K562 (cell line): ENCODE data around the gene SEC22A. TPM values are rescaled to one million over a fixed set of nuclear protein-coding genes. Genes with fewer than 3 reads are reported as not detected.

Experiments
- ASH1L ChIP-seq: fragments of 450-650 bp; IDR thresholded peaks from 2 replicates; pipeline ENCODE4 v1.6.1; 2018; ENCODE audit warnings: borderline replicate concordance, mild to moderate bottlenecking, low read depth; ENCODE audit not compliant: partially characterized antibody
- BRD9 ChIP-seq: fragments of 450-650 bp; IDR thresholded peaks from 2 replicates; pipeline ENCODE4 v1.6.1; 2018; ENCODE audit warnings: low read depth; ENCODE audit not compliant: partially characterized antibody
- CTBP1 ChIP-seq: fragments of 450-650 bp; IDR thresholded peaks from 2 replicates; pipeline ENCODE4 v1.6.1; 2016; ENCODE audit warnings: borderline replicate concordance
- DPF2 ChIP-seq: fragments of 450-650 bp; IDR thresholded peaks from 2 replicates; pipeline ENCODE4 v1.6.1; 2016
- FOXK2 ChIP-seq, 2 experiments: fragments of 450-650 bp; IDR thresholded peaks in 1 of 2; conservative IDR thresholded peaks in 1 of 2; 2 replicates each; pipeline ENCODE4 v1.6.1; 2016; ENCODE audit warnings: low read depth in 2 of 2, mild to moderate bottlenecking in 1 of 2
- HMGN3 ChIP-seq: IDR thresholded peaks from 2 replicates; pipeline ENCODE4 v1.6.1; 2011; ENCODE audit warnings: borderline replicate concordance, low read depth, mild to moderate bottlenecking, mixed read lengths, low read length; ENCODE audit not compliant: insufficient read length; ENCODE audit errors: extremely low read depth
- HNRNPLL ChIP-seq: fragments of 200-400 bp; formaldehyde crosslinking; IDR thresholded peaks from 2 replicates; pipeline ENCODE4 v1.6.1; 2017; ENCODE audit warnings: low read length, low read depth, mild to moderate bottlenecking; ENCODE audit not compliant: poor library complexity, severe bottlenecking
- KDM5B ChIP-seq: fragments of 200-600 bp; sonication (generic); IDR thresholded peaks from 2 replicates; pipeline ENCODE4 v1.6.1; 2012; ENCODE audit warnings: low read depth, mild to moderate bottlenecking, moderate library complexity, low read length, control low read depth, inconsistent platforms; ENCODE audit not compliant: insufficient replicate concordance
- LCOR ChIP-seq: sonication (generic); formaldehyde crosslinking; IDR thresholded peaks from 2 replicates; pipeline ENCODE4 v1.8.0; 2022; ENCODE audit warnings: mild to moderate bottlenecking, missing genetic modification reagents
- RBFOX2 ChIP-seq: fragments of 200-400 bp; formaldehyde crosslinking; IDR thresholded peaks from 2 replicates; pipeline ENCODE4 v1.6.1; 2017; ENCODE audit warnings: low read depth, mild to moderate bottlenecking, low read length, moderate library complexity
- SP1 ChIP-seq: sonication (generic); formaldehyde crosslinking; IDR thresholded peaks from 2 replicates; pipeline ENCODE4 v1.8.1; 2022; ENCODE audit warnings: mild to moderate bottlenecking, missing genetic modification reagents
- TAF1 ChIP-seq: IDR thresholded peaks from 2 replicates; pipeline ENCODE4 v1.6.1; 2011; ENCODE audit warnings: mild to moderate bottlenecking, low read length, moderate library complexity; ENCODE audit not compliant: insufficient read depth, control insufficient read depth, severe bottlenecking; ENCODE audit errors: extremely low read depth
- TFAP4 ChIP-seq: sonication (generic); formaldehyde crosslinking; IDR thresholded peaks from 2 replicates; pipeline ENCODE4 v1.8.0; 2022; ENCODE audit warnings: missing genetic modification reagents, mild to moderate bottlenecking, moderate library complexity, borderline replicate concordance
- ZBTB49 ChIP-seq: sonication (generic); formaldehyde crosslinking; IDR thresholded peaks from 2 replicates; pipeline ENCODE4 v1.8.0; 2022; ENCODE audit warnings: missing genetic modification reagents, mild to moderate bottlenecking, borderline replicate concordance
- ZFP1 ChIP-seq: fragments of 450-650 bp; formaldehyde crosslinking; IDR thresholded peaks from 2 replicates; pipeline ENCODE4 v1.4.0; 2020; ENCODE audit warnings: mild to moderate bottlenecking, mixed read lengths
- ZNF707 ChIP-seq: fragments of 250-450 bp; sonication (Bioruptor Pico); conservative IDR thresholded peaks from 2 replicates; pipeline ENCODE4 v1.8.0; 2022; ENCODE audit warnings: inconsistent platforms, mild to moderate bottlenecking, moderate library complexity
- polyA plus RNA-seq, 8 experiments: library from polyadenylated mRNA; depleted of rRNA in 4 of 8; stranded (reverse) in 5 of 8; unstranded in 3 of 8; fragments of >200 nt; fragmentation: Nextera tagmentation in 2 of 8; fragmentation: Illumina TruSeq in 1 of 8; extraction: Ambion mirVana in 2 of 8; extraction: Trizol in 1 of 8; gene quantifications; 2 replicates each; pipeline versions ENCODE4 v1.2.1 to v1.2.3, GENCODE V29; 2011 to 2014; ENCODE audit warnings: inconsistent platforms in 1 of 8, missing spikeins in 1 of 8
- total RNA-seq, 7 experiments: library from RNA; depleted of rRNA in 6 of 7; stranded (reverse); fragments of >200 nt in 6 of 7; fragmentation: Illumina TruSeq in 2 of 7; extraction: Trizol in 2 of 7; gene quantifications; 2 replicates each; pipeline versions ENCODE4 v1.2.1 to v1.2.3, GENCODE V29; 2011 to 2021; ENCODE audit warnings: low replicate concordance in 1 of 7
- TF ChIP-seq, protein P1 (sequence below): fragments of 250-450 bp; sonication (Bioruptor Pico); IDR thresholded peaks from 2 replicates; pipeline ENCODE4 v1.4.0; 2020

The SEC22A gene
- total and polyA plus RNA-seq, 9 of the 15 experiments (the other 6 are each of a cell fraction or from before 2014, with no cell fraction given), result 7.9 to 44.5 (median 20.5) TPM

DNA sequence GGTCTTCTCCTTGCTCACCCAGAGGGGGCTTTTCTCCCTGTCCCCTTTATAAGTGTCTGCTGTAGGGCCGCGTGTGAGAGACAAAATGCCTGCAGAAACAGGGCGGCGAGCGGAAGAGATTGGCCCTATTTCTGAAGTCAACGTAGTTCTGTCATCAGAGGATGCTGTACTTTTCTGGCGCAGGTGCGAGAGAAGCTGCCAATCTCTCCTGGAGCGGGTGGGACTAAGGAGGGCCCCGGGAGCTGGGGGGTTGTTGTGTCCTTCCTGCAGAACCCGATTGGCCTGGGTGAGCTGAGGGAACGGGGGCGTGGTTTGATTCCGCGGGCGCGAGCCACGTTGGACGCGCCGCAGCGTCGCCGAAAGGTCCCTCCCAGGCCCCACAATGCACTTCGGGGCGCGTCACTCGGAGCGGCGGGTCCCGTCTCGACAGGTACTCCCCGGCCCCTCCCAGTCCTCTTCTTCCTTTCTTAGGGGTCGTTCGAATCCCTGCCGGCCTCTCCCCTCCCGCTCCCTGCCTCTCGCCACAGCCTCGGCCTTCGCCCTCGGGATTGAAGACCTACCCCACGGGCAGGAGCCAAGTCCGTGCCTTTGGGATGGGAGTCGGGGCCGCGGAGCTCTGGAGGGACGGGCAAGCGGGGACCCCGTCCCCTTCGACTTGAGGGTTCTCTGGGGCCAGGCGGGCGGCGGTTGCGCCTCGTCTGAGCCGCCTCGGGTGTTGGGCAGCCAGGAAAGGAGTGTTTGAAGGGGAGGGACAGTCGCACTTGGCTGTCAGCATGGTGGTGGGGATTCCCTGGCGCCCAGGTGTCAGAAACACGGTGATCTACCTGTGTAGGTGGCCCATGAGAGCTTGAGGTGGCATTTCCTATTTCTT is at the start of gene SEC22A (continued):
- peak; percentile 68 for TF ChIP-seq HMGN3
- TF ChIP-seq DPF2, result no peak
- TF ChIP-seq RBFOX2, result peak; percentile 88
- TF ChIP-seq ZBTB49 (CRISPR knock-in tag), result no peak
- TF ChIP-seq, protein P1, sequence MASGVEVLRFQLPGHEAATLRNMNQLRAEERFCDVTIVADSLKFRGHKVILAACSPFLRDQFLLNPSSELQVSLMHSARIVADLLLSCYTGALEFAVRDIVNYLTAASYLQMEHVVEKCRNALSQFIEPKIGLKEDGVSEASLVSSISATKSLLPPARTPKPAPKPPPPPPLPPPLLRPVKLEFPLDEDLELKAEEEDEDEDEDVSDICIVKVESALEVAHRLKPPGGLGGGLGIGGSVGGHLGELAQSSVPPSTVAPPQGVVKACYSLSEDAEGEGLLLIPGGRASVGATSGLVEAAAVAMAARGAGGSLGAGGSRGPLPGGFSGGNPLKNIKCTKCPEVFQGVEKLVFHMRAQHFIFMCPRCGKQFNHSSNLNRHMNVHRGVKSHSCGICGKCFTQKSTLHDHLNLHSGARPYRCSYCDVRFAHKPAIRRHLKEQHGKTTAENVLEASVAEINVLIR (CRISPR knock-in tag), result peak; percentile 71
- TF ChIP-seq HNRNPLL, result peak; percentile 46
- TF ChIP-seq KDM5B, result peak; percentile 62
- no peak for TF ChIP-seq ASH1L
- no peak for TF ChIP-seq BRD9
- TF ChIP-seq ZNF707, result no peak
- TF ChIP-seq ZFP1, result no peak
- TF ChIP-seq LCOR (CRISPR knock-in tag), result no peak
- TF ChIP-seq TFAP4, result 0 out of 2 replicates have a peak, but pooled peaks have one; percentile 7
- peak; percentile 48 for TF ChIP-seq TAF1
- TF ChIP-seq SP1 (CRISPR knock-in tag), result peak; percentile 49; the same call in 1 of the 2 replicates
- TF ChIP-seq FOXK2 (conservative IDR thresholded peaks at IDR 0.05 in 1 of 2, IDR thresholded peaks at IDR 0.05 in 1 of 2; ENCODE audit: low read depth in 2 of 2), result peak; percentile 61; a peak in 2 of 4 replicates
- TF ChIP-seq CTBP1, result 0 out of 2 replicates have a peak, but pooled peaks have one; percentile 27
